ENCODE data around the gene DMBX1.
A peak's percentile ranks its signal among the peaks of the same experiment; 100 is the strongest.

The DMBX1 gene

DNA sequence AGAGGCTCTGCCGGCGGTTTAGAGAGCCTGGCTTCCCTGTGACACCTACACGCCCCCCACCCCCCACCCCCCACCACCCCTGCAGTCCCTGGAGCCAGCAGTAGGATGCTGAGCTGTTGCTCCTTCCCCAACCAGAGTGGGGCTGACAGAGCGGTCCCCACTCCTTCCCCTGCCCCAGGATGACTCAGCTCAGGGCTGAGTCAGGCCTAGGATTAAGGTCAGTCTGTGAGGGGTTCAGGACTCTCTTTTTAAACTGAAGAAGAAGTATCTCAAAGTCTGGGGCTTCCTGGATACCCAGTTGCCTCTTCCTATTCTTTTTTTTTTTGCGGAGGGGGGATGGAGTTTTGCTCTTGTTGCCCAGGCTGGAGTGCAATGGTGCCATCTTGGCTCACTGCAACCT, 19.1 kb downstream of the DMBX1 start:
- TF ChIP-seq, protein P1, sequence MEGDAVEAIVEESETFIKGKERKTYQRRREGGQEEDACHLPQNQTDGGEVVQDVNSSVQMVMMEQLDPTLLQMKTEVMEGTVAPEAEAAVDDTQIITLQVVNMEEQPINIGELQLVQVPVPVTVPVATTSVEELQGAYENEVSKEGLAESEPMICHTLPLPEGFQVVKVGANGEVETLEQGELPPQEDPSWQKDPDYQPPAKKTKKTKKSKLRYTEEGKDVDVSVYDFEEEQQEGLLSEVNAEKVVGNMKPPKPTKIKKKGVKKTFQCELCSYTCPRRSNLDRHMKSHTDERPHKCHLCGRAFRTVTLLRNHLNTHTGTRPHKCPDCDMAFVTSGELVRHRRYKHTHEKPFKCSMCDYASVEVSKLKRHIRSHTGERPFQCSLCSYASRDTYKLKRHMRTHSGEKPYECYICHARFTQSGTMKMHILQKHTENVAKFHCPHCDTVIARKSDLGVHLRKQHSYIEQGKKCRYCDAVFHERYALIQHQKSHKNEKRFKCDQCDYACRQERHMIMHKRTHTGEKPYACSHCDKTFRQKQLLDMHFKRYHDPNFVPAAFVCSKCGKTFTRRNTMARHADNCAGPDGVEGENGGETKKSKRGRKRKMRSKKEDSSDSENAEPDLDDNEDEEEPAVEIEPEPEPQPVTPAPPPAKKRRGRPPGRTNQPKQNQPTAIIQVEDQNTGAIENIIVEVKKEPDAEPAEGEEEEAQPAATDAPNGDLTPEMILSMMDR (conservative IDR thresholded peaks at IDR 0.05): no peak
- TF ChIP-seq ZFX (IDR thresholded peaks at IDR 0.05): no peak
- H3K27ac ChIP-seq: no peak overlapping the region

DNA sequence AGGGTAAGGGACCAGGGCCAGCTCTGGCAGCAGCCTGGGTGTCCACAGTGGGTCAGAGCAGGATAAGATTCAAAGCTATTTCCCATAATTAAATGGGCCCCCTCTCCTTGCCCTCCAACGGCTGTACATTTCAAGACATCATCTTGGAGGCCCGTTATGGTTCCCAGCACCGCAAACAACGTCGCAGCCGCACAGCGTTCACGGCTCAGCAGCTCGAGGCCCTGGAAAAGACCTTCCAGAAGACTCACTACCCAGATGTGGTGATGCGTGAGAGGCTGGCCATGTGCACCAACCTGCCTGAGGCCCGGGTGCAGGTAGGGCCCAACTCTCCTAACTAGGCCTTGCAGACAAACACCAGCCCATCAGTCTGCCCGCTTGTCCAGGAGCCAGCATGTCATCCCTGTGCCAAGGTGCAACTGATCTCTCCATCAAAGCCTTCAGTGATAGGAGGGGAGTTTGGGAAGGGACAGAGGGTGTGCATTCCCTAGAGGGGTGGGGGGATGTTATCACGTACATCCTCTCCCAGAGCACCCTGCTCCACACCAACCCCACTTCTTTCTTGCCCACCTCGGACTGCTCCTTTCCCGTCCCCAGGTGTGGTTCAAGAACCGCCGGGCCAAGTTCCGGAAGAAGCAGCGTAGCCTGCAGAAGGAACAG, 20.8 kb downstream of the DMBX1 start:
- TF ChIP-seq, protein P1 (conservative IDR thresholded peaks at IDR 0.05): no peak
- no peak for TF ChIP-seq ZFX (IDR thresholded peaks at IDR 0.05)
- H3K27ac ChIP-seq: no peak overlapping the region

DNA sequence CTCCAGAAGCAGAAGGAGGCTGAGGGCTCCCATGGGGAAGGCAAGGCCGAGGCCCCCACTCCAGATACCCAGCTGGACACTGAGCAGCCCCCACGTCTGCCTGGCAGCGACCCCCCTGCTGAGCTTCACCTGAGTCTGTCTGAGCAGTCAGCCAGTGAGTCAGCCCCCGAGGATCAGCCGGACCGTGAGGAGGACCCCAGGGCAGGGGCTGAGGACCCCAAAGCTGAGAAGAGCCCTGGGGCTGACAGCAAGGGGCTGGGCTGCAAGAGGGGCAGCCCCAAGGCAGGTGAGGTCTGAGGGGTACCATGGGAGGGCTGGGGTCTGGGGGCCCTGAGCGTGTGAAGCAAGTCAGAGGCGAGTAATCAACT, 21.3 kb downstream of the DMBX1 start:
- TF ChIP-seq, protein P1 (conservative IDR thresholded peaks at IDR 0.05): no peak
- TF ChIP-seq ZFX (IDR thresholded peaks at IDR 0.05): no peak
- H3K27ac ChIP-seq: no peak overlapping the region

DNA sequence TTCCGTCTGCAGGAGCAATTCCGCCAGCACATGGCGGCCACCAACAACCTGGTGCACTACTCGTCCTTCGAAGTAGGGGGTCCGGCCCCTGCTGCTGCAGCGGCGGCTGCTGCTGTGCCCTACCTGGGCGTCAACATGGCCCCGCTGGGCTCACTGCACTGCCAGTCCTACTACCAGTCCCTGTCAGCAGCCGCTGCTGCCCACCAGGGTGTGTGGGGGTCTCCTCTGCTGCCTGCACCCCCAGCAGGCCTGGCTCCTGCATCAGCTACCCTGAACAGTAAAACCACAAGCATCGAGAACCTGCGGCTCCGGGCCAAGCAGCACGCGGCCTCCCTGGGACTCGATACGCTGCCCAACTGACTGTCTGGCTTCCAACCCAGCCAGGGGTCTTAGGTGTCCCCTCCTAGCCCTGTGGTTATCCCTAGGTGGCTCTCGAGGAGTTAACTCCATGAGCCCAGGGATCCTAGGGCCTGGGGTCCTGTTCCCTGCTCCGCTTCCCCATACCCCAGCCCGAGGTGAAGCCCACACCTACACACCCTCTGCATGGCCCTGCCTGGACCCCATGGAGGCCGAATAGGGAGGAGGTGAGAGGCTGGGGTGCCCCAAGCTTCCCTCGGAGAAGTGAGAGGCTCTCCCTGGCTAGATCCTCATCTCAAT, 22.6 kb downstream of the DMBX1 start:
- no peak overlapping the region for H3K27ac ChIP-seq
- TF ChIP-seq, protein P1 (conservative IDR thresholded peaks at IDR 0.05): no peak
- no peak for TF ChIP-seq ZFX (IDR thresholded peaks at IDR 0.05)

DNA sequence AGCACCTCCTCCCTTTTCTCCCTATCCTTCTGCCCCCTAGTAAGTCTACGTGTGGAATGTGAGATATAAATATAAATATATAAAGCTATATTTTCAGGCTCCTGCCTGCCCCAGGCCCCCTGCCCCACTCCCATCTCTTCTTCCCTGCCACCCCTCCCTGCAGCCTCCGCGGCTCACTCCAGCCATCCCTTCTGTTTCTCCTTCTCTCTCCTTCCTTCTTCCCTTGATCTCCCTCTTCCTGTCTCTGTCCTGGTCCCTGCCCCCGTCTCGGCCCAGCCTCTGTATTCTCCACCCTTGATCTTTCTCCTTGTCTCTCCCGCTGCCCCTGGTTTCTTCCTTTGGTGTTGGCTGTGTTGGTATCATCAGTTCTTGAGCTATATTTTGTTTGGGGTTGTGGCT, 23.2 kb downstream of the DMBX1 start:
- no peak overlapping the region for H3K27ac ChIP-seq
- TF ChIP-seq ZFX (IDR thresholded peaks at IDR 0.05): no peak
- TF ChIP-seq, protein P1 (conservative IDR thresholded peaks at IDR 0.05): no peak

DNA sequence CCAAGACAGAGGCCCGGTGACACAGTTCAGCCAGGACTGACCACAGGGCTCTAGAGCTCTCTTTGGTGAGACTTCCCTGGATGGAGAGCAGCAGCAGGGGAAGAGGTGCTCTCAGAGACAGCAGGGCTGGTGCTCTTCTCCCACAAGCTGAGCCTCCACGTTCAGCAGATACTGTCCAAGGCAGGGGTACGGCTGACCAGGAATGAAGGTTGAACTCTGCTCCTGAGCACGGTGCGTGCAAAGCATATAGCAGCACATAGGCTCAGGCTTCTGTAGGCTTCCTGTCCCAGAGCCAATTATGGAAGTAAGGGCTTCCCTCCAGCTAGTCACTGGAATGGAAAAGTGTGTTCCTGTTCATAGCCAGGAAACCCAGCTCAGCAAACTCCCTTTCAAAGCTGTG, 23.9 kb downstream of the DMBX1 start:
- no peak for TF ChIP-seq ZFX (IDR thresholded peaks at IDR 0.05)
- TF ChIP-seq, protein P1 (conservative IDR thresholded peaks at IDR 0.05): no peak
- H3K27ac ChIP-seq: no peak overlapping the region

DNA sequence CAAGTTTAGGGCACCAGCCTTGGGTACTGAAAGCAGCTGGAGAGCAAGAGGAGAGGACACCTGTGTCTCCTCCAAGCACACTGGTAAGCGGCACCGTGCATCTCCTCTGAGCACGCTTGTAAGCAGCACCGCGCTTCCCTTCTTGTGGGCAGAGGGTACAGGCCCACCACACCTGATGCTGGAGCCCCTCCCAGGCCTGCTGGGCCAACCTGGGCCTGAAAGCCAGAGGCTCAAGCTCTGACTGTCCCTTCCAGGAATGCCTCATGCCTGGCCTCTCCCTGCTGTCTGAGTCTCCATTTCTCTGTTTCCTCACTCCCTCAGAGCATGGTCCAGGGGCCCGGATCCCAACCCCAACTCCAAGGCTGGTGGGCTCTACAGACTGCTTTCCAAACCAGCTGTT, 25.9 kb downstream of the DMBX1 start:
- H3K27ac ChIP-seq: peak overlapping the region; percentile 51
- no peak for TF ChIP-seq ZFX (IDR thresholded peaks at IDR 0.05)
- TF ChIP-seq, protein P1 (conservative IDR thresholded peaks at IDR 0.05): no peak

All from C4-2B (cell line).